ENCODE data around the gene PCDHGB5.
"Not testable (repeated sequence)": the region's sequence is repeated elsewhere in the genome, so short reads cannot be mapped to it uniquely, and the experiment has no call there.

Gene PCDHGB5

GRCh38 chr5:141382469-141383294 is 15.1 kb upstream of the PCDHGB5 start, which contains the start of gene PCDHGA7:
TSS of gene PCDHGA7 (plus strand) at chr5:141382742. CDS start at chr5:141382900, 158 bp downstream.
- H3K27ac ChIP-seq: no peak within 1 kb of the TSS
- no peak for TF ChIP-seq Cebpa-rat (IDR thresholded peaks at IDR 0.05)
- H3K36me3 ChIP-seq: no peaks in the 10 kb centered on the region
- H3K4me1 ChIP-seq: no peaks in the 10 kb centered on the region
- no peak within 1 kb of the TSS for H3K4me3 ChIP-seq
- H3K4me2 ChIP-seq: no peak within 1 kb of the TSS
- no peak within 1 kb of the TSS for H3K9ac ChIP-seq
- peaks cover 34% of the 10 kb centered on the region for H3K9me3 ChIP-seq
- H4K20me1 ChIP-seq: no peaks in the 10 kb centered on the region
- no peaks in the 10 kb centered on the region for H3K27me3 ChIP-seq

- H3K27me3 ChIP-seq: no peaks in the 10 kb centered on the region
- no peaks in the 10 kb centered on the region for H4K20me1 ChIP-seq
- H3K9ac ChIP-seq: no peak overlapping the region
- H3K27ac ChIP-seq: no peak overlapping the region
- H3K4me3 ChIP-seq: no peak overlapping the region
- no peak for TF ChIP-seq Cebpa-rat (IDR thresholded peaks at IDR 0.05)
- H3K9me3 ChIP-seq: peaks cover 35% of the 10 kb centered on the region
- no peak overlapping the region for H3K4me2 ChIP-seq
- no peaks in the 10 kb centered on the region for H3K36me3 ChIP-seq
- H3K4me1 ChIP-seq: no peaks in the 10 kb centered on the region
Observed at GRCh38 chr5:141383345-141383744, 14.4 kb upstream of the PCDHGB5 start.

GRCh38 chr5:141384471-141385267 is 13.1 kb upstream of the PCDHGB5 start:
- H3K4me1 ChIP-seq: no peaks in the 10 kb centered on the region
- no peak overlapping the region for H3K9ac ChIP-seq
- H3K4me3 ChIP-seq: no peak overlapping the region
- H4K20me1 ChIP-seq: no peaks in the 10 kb centered on the region
- H3K9me3 ChIP-seq: peaks cover 48% of the 10 kb centered on the region
- H3K4me2 ChIP-seq: no peak overlapping the region
- H3K27me3 ChIP-seq: no peaks in the 10 kb centered on the region
- TF ChIP-seq Cebpa-rat (IDR thresholded peaks at IDR 0.05): no peak
- no peaks in the 10 kb centered on the region for H3K36me3 ChIP-seq
- H3K27ac ChIP-seq: no peak overlapping the region

- H3K9ac ChIP-seq, H3K4me3 ChIP-seq, H3K27ac ChIP-seq, H3K4me1 ChIP-seq, H4K20me1 ChIP-seq, H3K4me2 ChIP-seq, H3K36me3 ChIP-seq, H3K27me3 ChIP-seq: not testable (repeated sequence)
- peaks cover 49% of the 10 kb centered on the region for H3K9me3 ChIP-seq
Observed at GRCh38 chr5:141387557-141388311, 10.0 kb upstream of the PCDHGB5 start, which contains the start of gene PCDHGB4. TSS of gene PCDHGB4 (plus strand) at chr5:141387698. CDS start at chr5:141387885, 187 bp downstream.

- Histone ChIP-seq H3K36me3 (no peaks in the 10 kb centered on the region), H3K9me3 (peaks cover 50% of the 10 kb centered on the region), H3K27me3 (no peaks in the 10 kb centered on the region), H3K27ac (no peak overlapping the region), H3K4me3 (no peak overlapping the region), H3K4me1 (no peaks in the 10 kb centered on the region), H4K20me1 (no peaks in the 10 kb centered on the region), H3K9ac (no peak overlapping the region), H3K4me2 (no peak overlapping the region)
- TF ChIP-seq Cebpa-rat (IDR thresholded peaks at IDR 0.05): peak; percentile 93
Observed at GRCh38 chr5:141388661-141389060, 9.1 kb upstream of the PCDHGB5 start.

GRCh38 chr5:141389153-141390042 is 8.3 kb upstream of the PCDHGB5 start:
- H4K20me1 ChIP-seq: no peaks in the 10 kb centered on the region
- H3K36me3 ChIP-seq: no peaks in the 10 kb centered on the region
- peaks cover 50% of the 10 kb centered on the region for H3K9me3 ChIP-seq
- no peak overlapping the region for H3K9ac ChIP-seq
- H3K27me3 ChIP-seq: no peaks in the 10 kb centered on the region
- H3K27ac ChIP-seq: no peak overlapping the region
- no peak overlapping the region for H3K4me3 ChIP-seq
- H3K4me1 ChIP-seq: no peaks in the 10 kb centered on the region
- TF ChIP-seq Cebpa-rat (IDR thresholded peaks at IDR 0.05): no peak
- no peak overlapping the region for H3K4me2 ChIP-seq

- no peaks in the 10 kb centered on the region for H3K4me1 ChIP-seq
- no peak within 1 kb of the TSS for H3K4me2 ChIP-seq
- no peaks in the 10 kb centered on the region for H3K36me3 ChIP-seq
- no peak within 1 kb of the TSS for H3K9ac ChIP-seq
- no peak for TF ChIP-seq Cebpa-rat (IDR thresholded peaks at IDR 0.05)
- H4K20me1 ChIP-seq: no peaks in the 10 kb centered on the region
- H3K27ac ChIP-seq: no peak within 1 kb of the TSS
- H3K4me3 ChIP-seq: no peak within 1 kb of the TSS
- H3K27me3 ChIP-seq: no peaks in the 10 kb centered on the region
- H3K9me3 ChIP-seq: peaks cover 51% of the 10 kb centered on the region
Observed at GRCh38 chr5:141392429-141393198, 5.1 kb upstream of the PCDHGB5 start, which contains the start of gene PCDHGA8. TSS of gene PCDHGA8 (plus strand) at chr5:141392633. CDS start at chr5:141392814, 181 bp downstream.

GRCh38 chr5:141393267-141393666 is 4.5 kb upstream of the PCDHGB5 start:
- Histone ChIP-seq H3K9ac (no peak overlapping the region), H3K36me3 (no peaks in the 10 kb centered on the region), H3K4me1 (no peaks in the 10 kb centered on the region), H4K20me1 (no peaks in the 10 kb centered on the region), H3K27me3 (no peaks in the 10 kb centered on the region), H3K4me3 (no peak overlapping the region), H3K9me3 (peaks cover 52% of the 10 kb centered on the region), H3K27ac (no peak overlapping the region), H3K4me2 (no peak overlapping the region)
- TF ChIP-seq Cebpa-rat (IDR thresholded peaks at IDR 0.05): no peak

GRCh38 chr5:141394401-141395187 is 3.2 kb upstream of the PCDHGB5 start:
- H3K27me3 ChIP-seq, H4K20me1 ChIP-seq, H3K4me3 ChIP-seq, H3K9ac ChIP-seq, H3K4me2 ChIP-seq, H3K36me3 ChIP-seq, H3K27ac ChIP-seq, H3K4me1 ChIP-seq: not testable (repeated sequence)
- peaks cover 52% of the 10 kb centered on the region for H3K9me3 ChIP-seq
